LNCaP clone FGC (cell line): ENCODE measurements around the gene UBE3B.

Source experiments
- DNase-seq: peaks from one replicate; pipeline ENCODE4 v3.0.0-alpha.2; 2011; ENCODE audit warnings: low read depth
- H3K4me3 ChIP-seq: 2 replicates; pipeline ENCODE4 v1.5.1; 2011; ENCODE audit warnings: mild to moderate bottlenecking, low read depth, low read length, control low read depth
- CTCF ChIP-seq: IDR thresholded peaks from 2 replicates; pipeline ENCODE4 v1.5.1; 2012; ENCODE audit warnings: mild to moderate bottlenecking; ENCODE audit not compliant: control insufficient read depth, insufficient read depth; ENCODE audit errors: extremely low read depth

The UBE3B gene

GRCh38 chr12:109567967-109568366 lies 90.5 kb downstream of the UBE3B start:
- no peak for DNase-seq
- TF ChIP-seq CTCF: no peak
- H3K4me3 ChIP-seq: no peak overlapping the region

- no peak for TF ChIP-seq CTCF
- no peak for DNase-seq
- H3K4me3 ChIP-seq: no peak overlapping the region
Observed at GRCh38 chr12:109568486-109568885, 91.1 kb downstream of the UBE3B start.

- TF ChIP-seq CTCF: no peak
- peak overlapping the region; percentile 91 for H3K4me3 ChIP-seq
- DNase-seq: peak; percentile 79
Observed at GRCh38 chr12:109571773-109572505, 94.5 kb downstream of the UBE3B start.

GRCh38 chr12:109572506-109572845 lies 95.0 kb downstream of the UBE3B start:
- no peak for DNase-seq
- peak overlapping the region; percentile 91 for H3K4me3 ChIP-seq
- no peak for TF ChIP-seq CTCF

- peak within 1 kb of the TSS; percentile 91 for H3K4me3 ChIP-seq
- no peak for TF ChIP-seq CTCF
- DNase-seq: peak; percentile 99
Observed at GRCh38 chr12:109573029-109573913, 95.8 kb downstream of the UBE3B start, which contains the start of the genes MMAB and MVK. Gene MMAB (minus strand): TSS chr12:109573504. CDS start chr12:109573480, 24 bp downstream. Gene MVK (plus strand): TSS chr12:109573794. CDS start chr12:109574823, 1,029 bp downstream.

GRCh38 chr12:109573914-109574244 lies 96.4 kb downstream of the UBE3B start:
- no peak for TF ChIP-seq CTCF
- H3K4me3 ChIP-seq: peak overlapping the region; percentile 91
- no peak for DNase-seq
